Caco-2 (cell line): Measurements from ENCODE around the gene LAMC2. TPM values are rescaled to one million over a fixed set of nuclear protein-coding genes. Genes with fewer than 3 reads are reported as not detected.

Source experiments
- BruUV-seq: library from RNA; stranded (reverse); fragments of 400-500 nt; replicated peaks from 2 replicates; lab custom pipeline; 2021; lab: Mats Ljungman, UMichigan
- CTCF ChIA-PET: fragments of 300-600 bp; sonication (Branson Sonifier 250); formaldehyde crosslinking; loops from one replicate; lab custom pipeline; 2022; ENCODE audit warnings: antibody characterized with exemption; lab: Charles Lee
- POLR2A ChIA-PET: fragments of 300-600 bp; sonication (Branson Sonifier 250); formaldehyde crosslinking; loops from one replicate; lab custom pipeline; 2022; ENCODE audit warnings: antibody characterized with exemption; lab: Charles Lee
- DNase-seq, 2 experiments: peaks; one replicate each; pipeline versions ENCODE4 v3.0.0 to v3.0.0-alpha.2; 2020 to 2022
- H3K27me3 ChIP-seq: replicated peaks from 2 replicates; pipeline ENCODE4 v1.6.0; 2011; ENCODE audit warnings: low read length; ENCODE audit not compliant: control insufficient read depth, insufficient read depth
- H3K36me3 ChIP-seq: 2 replicates; pipeline ENCODE4 v1.5.1; 2011; ENCODE audit warnings: low read length; ENCODE audit not compliant: control insufficient read depth, insufficient read depth
- H3K4me1 ChIP-seq: fragments of 250-450 bp; sonication (Bioruptor Pico); 2 replicates; pipeline ENCODE4 v1.5.1; 2020; ENCODE audit warnings: mild to moderate bottlenecking
- H3K4me3 ChIP-seq: 2 replicates; pipeline ENCODE4 v1.5.1; 2011; ENCODE audit warnings: low read depth, mild to moderate bottlenecking, control low read depth, low read length
- H3K9me3 ChIP-seq: fragments of 250-450 bp; sonication (Bioruptor Pico); 2 replicates; pipeline ENCODE4 v1.5.1; 2020; ENCODE audit warnings: mild to moderate bottlenecking, moderate library complexity
- H3K27ac Mint-ChIP-seq: one replicate; pipeline ENCODE4 v1.8.0; 2022; ENCODE audit warnings: mixed read lengths; ENCODE audit not compliant: unreplicated experiment
- H3K27me3 Mint-ChIP-seq: one replicate; pipeline ENCODE4 v1.8.0; 2022; ENCODE audit warnings: mixed read lengths; ENCODE audit not compliant: insufficient read depth, unreplicated experiment
- H3K36me3 Mint-ChIP-seq: one replicate; pipeline ENCODE4 v1.8.0; 2022; ENCODE audit warnings: mild to moderate bottlenecking, mixed read lengths; ENCODE audit not compliant: insufficient read depth, unreplicated experiment
- H3K4me1 Mint-ChIP-seq: one replicate; pipeline ENCODE4 v1.8.0; 2022; ENCODE audit warnings: low read depth, mixed read lengths; ENCODE audit not compliant: unreplicated experiment
- H3K4me3 Mint-ChIP-seq: one replicate; pipeline ENCODE4 v1.8.0; 2022; ENCODE audit warnings: mild to moderate bottlenecking, moderate library complexity, mixed read lengths; ENCODE audit not compliant: unreplicated experiment
- H3K9me3 Mint-ChIP-seq: one replicate; pipeline ENCODE4 v1.8.0; 2022; ENCODE audit warnings: mixed read lengths; ENCODE audit not compliant: unreplicated experiment
- CTCF ChIP-seq, 2 experiments: fragments of 200-600 bp in 1 of 2; IDR thresholded peaks; 1 replicate in 1 of 2; 2 replicates in 1 of 2; pipeline versions ENCODE4 v1.5.1 to v1.8.0; 2011 to 2022; ENCODE audit warnings: antibody characterized with exemption in 1 of 2, control low read depth in 1 of 2, inconsistent platforms in 1 of 2, low read depth in 1 of 2, low read length in 1 of 2, mild to moderate bottlenecking in 1 of 2, moderate library complexity in 1 of 2; ENCODE audit not compliant: insufficient read depth in 1 of 2, severe bottlenecking in 1 of 2, unreplicated experiment in 1 of 2
- intact Hi-C: fragments of 100-400 bp; cut with micrococcal nuclease; formaldehyde crosslinking; loops from one replicate; pipeline ENCODE4 v1.10.0; 2022; ENCODE audit not compliant: unreplicated experiment
- total RNA-seq: library from RNA; stranded (reverse); gene quantifications from 2 replicates; pipeline ENCODE4 v1.2.3, GENCODE V29; 2022

LAMC2 gene
- total RNA-seq, 1 experiment from 2014 or later = 34.9 TPM

GRCh38 chr1:183238071-183238470 lies 52.0 kb downstream of the LAMC2 start:
- no peak overlapping the region for H3K4me3 Mint-ChIP-seq
- H3K27ac Mint-ChIP-seq = no peak overlapping the region
- no TSS peak for BruUV-seq
- H3K4me1 Mint-ChIP-seq = peaks cover 19% of the 10 kb centered on the region
- Histone ChIP-seq H3K9me3 (no peaks in the 10 kb centered on the region), H3K4me3 (no peak overlapping the region), H3K27me3 (no peaks in the 10 kb centered on the region), H3K4me1 (peaks cover 33% of the 10 kb centered on the region), H3K36me3 (peaks cover 2% of the 10 kb centered on the region; the same call in 1 of the 2 replicates)
- ChIA-PET CTCF (interaction anchor here (1.1 kb wide), 1 partner anchor 10 kb away, joined by 4 read pairs; no protein-coding TSS in a partner anchor), POLR2A (no interaction called here)
- intact Hi-C loops = no loop called here
- no peak for DNase-seq
- TF ChIP-seq CTCF (IDR thresholded peaks at IDR 0.05; ENCODE audit: insufficient read depth in 1 of 2, low read depth in 1 of 2, low read length in 1 of 2, severe bottlenecking in 1 of 2, unreplicated experiment in 1 of 2) = no peak
- H3K36me3 Mint-ChIP-seq = peaks cover 39% of the 10 kb centered on the region
- H3K27me3 Mint-ChIP-seq = no peaks in the 10 kb centered on the region
- H3K9me3 Mint-ChIP-seq = no peaks in the 10 kb centered on the region

DNA sequence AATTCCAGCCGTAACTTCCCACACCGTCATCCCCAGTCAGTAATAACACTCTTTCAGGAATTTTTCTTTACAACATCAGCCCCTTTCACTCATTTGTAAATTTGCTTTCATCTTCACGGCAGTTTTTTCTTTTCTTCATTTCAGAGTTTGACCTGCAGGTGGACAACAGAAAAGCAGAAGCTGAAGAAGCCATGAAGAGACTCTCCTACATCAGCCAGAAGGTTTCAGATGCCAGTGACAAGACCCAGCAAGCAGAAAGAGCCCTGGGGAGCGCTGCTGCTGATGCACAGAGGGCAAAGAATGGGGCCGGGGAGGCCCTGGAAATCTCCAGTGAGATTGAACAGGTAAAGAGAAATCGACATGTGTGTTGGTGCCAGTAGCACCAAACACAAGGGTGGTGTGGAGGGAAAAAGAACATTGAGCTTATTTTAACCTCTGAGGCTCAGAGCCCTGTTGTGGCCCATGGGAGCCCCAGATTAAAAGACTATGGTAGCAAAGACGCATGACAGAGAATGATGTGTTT lies 53.2 kb downstream of the LAMC2 start:
- no peaks in the 10 kb centered on the region for H3K27me3 ChIP-seq
- no peaks in the 10 kb centered on the region for H3K9me3 ChIP-seq
- peaks cover 46% of the 10 kb centered on the region for H3K36me3 Mint-ChIP-seq
- peaks cover 2% of the 10 kb centered on the region; the same call in 1 of the 2 replicates for H3K36me3 ChIP-seq
- no TSS peak for BruUV-seq
- no peak overlapping the region for H3K4me3 Mint-ChIP-seq
- H3K4me1 Mint-ChIP-seq = peaks cover 15% of the 10 kb centered on the region
- no peak for TF ChIP-seq CTCF (IDR thresholded peaks at IDR 0.05; ENCODE audit: insufficient read depth in 1 of 2, low read depth in 1 of 2, low read length in 1 of 2, severe bottlenecking in 1 of 2, unreplicated experiment in 1 of 2)
- no peak overlapping the region for H3K4me3 ChIP-seq
- intact Hi-C loops = no loop called here
- H3K27me3 Mint-ChIP-seq = no peaks in the 10 kb centered on the region
- DNase-seq = no peak
- peaks cover 31% of the 10 kb centered on the region for H3K4me1 ChIP-seq
- ChIA-PET CTCF (no interaction called here), POLR2A (no interaction called here)
- no peaks in the 10 kb centered on the region for H3K9me3 Mint-ChIP-seq
- H3K27ac Mint-ChIP-seq = no peak overlapping the region

DNA sequence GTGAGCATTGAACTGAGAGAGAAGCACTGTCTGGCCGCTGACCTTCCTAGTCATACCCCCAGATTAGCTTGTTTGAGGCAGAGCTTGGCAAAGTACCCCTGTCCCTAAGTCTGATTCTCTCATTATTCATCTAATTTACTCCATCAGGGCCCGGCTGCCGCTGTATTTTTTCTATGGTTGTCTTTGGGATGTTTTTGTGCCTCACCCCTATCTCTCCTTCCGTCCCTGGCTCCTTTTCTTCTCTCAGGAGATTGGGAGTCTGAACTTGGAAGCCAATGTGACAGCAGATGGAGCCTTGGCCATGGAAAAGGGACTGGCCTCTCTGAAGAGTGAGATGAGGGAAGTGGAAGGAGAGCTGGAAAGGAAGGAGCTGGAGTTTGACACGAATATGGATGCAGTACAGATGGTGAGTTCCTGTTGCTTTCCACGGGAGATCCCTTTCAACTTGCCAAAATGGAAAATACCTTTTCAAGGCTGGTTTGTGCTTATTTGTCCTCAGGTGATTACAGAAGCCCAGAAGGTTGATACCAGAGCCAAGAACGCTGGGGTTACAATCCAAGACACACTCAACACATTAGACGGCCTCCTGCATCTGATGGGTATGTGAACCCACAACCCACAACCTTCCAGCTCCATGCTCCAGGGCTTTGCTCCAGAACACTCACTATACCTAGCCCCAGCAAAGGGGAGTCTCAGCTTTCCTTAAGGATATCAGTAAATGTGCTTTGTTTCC lies 53.9 kb downstream of the LAMC2 start:
- H3K4me3 ChIP-seq = no peak overlapping the region
- H3K4me1 Mint-ChIP-seq = peaks cover 13% of the 10 kb centered on the region
- CTCF ChIA-PET = no interaction called here
- H3K36me3 Mint-ChIP-seq = peaks cover 46% of the 10 kb centered on the region
- no peak for DNase-seq
- no peaks in the 10 kb centered on the region for H3K9me3 ChIP-seq
- no TSS peak for BruUV-seq
- no peak for TF ChIP-seq CTCF (IDR thresholded peaks at IDR 0.05; ENCODE audit: insufficient read depth in 1 of 2, low read depth in 1 of 2, low read length in 1 of 2, severe bottlenecking in 1 of 2, unreplicated experiment in 1 of 2)
- POLR2A ChIA-PET = no interaction called here
- no peak overlapping the region for H3K4me3 Mint-ChIP-seq
- no peaks in the 10 kb centered on the region for H3K27me3 Mint-ChIP-seq
- intact Hi-C loops = no loop called here
- no peak overlapping the region for H3K27ac Mint-ChIP-seq
- H3K4me1 ChIP-seq = peaks cover 24% of the 10 kb centered on the region
- H3K9me3 Mint-ChIP-seq = no peaks in the 10 kb centered on the region
- H3K36me3 ChIP-seq = peaks cover 2% of the 10 kb centered on the region; the same call in 1 of the 2 replicates
- no peaks in the 10 kb centered on the region for H3K27me3 ChIP-seq
